NCI-H128 (cell line): ENCODE measurements around the gene FAIM.
"Not testable (repeated sequence)": the region's sequence is repeated elsewhere in the genome, so short reads cannot be mapped to it uniquely, and the experiment has no call there.

ENCODE experiments used
- DNase-seq: peaks from one replicate; lab custom pipeline; 2025; ENCODE audit not compliant: unreplicated experiment; lab: John Stamatoyannopoulos, UW

Gene FAIM

DNA sequence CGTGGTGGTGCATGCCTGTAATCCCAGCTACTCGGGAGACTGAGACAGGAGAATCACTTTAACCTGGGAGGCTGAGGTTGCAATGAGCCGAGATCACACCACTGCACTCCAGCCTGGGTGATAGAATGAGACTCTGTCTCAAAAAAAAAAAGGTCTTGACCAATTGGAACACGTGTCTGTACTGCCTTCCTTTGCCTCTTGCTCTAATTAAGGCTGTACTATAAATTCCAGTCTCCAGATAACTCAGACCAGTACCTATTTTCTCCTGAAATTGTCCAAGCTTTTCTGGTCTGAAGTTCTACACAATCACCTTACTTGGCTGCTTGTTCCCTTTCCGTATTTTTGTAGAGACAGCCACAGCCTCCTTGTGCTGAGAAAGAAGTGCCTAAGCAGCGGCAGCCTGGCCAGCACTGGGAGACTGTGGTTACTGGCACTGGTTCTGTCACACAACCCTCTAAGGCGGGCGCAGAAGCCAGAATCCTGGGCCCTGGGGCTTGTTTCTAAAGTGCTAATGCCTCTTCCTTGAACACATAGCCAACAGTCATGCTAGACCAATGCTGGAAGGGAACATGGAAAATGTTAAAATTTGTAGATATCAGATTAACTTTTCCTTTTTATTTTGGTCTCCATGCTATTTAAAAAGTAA lies 8.3 kb upstream of the FAIM start:
- no peak for DNase-seq

DNA sequence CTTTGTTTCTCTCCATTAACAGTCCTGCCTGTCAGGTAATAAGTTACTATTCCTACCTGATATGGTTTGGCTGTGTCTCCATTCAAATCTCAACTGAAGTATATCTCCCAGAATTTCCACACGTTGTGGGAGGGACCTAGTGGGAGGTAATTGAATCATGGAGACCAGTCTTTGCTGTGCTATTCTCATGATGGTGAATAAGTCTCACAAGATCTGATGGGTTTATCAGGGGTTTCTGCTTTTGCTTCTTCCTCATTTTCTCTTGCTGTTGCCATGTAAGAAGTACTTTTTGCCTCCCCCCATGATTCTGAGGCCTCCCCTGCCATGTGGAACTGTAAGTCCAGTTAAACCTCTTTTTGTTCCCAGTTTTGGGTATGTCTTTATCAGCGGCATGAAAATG lies 6.9 kb upstream of the FAIM start:
- DNase-seq: not testable (repeated sequence)

DNA sequence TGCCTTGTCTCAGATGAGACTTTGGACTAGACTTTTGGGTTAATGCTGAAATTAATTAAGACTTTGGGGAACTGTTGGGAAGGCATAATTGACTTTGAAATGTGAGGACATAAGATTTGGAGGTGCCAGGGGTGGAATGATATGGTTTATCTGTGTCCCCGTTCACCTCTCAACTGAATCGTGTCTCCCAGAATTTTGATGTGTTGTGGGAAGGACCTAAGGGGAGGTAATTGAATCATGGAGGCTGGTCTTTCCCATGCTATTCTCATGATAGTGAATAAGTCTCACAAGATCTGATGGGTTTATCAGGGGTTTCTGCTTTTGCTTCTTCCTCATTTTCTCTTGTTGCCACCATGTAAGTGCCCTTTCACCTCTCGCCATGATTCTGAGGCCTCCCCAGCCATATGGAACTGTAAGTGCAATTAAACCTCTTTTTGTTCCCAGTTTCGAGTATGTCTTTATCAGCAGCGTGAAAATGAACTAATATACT lies 4.4 kb upstream of the FAIM start:
- DNase-seq: not testable (repeated sequence)

DNA sequence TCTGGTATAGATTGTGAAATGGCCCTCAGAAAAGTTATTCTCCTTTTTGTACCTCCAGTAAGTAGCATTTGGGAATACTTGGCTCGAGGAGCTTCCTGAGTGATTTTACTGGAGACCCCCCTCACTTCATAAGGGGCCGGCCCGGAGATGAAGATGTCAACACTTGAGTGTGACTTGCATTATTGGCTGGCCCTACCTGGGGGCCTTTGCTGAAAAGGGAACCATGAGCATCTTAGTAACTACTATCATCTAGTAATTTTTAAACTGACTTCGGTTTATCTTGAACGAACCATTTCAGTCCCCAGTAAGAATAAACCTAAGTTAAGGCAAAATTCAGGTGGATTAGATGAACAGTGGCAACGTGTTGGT lies 1.3 kb downstream of the FAIM start:
- DNase-seq: no peak

DNA sequence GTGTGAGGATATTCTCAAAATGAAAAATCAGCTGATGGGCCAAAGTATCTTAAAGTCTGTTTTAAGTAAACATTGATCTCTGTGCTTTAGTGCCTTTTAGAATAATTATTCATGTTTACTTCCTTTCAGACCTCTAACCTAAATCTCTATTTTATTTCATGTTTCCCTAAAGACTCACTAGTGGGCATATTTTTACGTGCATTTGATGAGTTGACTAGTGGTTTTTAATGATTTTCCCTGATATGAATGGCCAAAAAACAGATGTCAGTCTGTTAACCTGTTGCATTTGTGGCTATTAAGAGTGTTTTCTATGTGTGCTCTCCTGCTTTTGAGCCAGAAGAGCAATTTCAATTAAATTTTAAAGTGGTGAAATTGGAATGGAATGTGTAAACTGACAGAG lies 6.9 kb downstream of the FAIM start:
- no peak for DNase-seq

DNA sequence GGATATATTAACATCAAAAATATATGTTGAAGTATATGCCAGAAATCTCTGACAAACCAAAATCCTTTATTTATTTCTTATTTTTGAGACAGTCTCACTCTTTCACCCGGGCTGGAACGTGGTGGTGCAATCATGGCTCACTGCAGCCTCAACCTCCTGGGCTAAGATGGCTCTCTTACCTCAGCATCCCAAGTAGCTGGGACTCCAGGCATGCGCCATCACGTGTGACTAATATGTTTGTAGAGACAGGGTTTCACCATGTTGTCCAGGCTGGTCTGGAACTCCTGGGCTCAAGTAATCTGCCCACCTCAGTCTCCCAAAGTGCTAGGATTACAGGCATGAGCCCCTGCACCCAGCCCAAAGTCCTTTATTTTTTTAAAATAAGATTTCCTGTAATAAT lies 11.9 kb downstream of the FAIM start:
- no peak for DNase-seq

DNA sequence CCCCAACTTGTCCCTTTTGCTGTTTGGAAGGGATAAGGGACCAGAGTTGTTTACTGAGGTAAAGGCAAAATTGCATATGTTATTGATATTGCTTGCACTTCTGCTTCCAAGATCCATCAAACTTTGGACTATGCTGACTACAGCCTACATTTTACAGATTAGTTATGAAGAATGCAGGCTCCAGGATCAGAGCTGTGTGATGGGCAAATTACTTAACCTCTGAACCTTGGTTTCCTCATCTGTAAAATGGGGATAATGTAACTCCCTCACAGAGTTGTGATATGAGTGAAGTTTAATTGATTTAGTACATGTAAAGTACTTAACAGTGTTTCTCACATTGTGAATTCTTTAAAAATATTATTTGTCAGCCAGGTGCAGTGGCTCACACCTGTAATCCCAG lies 15.9 kb downstream of the FAIM start:
- no peak for DNase-seq

DNA sequence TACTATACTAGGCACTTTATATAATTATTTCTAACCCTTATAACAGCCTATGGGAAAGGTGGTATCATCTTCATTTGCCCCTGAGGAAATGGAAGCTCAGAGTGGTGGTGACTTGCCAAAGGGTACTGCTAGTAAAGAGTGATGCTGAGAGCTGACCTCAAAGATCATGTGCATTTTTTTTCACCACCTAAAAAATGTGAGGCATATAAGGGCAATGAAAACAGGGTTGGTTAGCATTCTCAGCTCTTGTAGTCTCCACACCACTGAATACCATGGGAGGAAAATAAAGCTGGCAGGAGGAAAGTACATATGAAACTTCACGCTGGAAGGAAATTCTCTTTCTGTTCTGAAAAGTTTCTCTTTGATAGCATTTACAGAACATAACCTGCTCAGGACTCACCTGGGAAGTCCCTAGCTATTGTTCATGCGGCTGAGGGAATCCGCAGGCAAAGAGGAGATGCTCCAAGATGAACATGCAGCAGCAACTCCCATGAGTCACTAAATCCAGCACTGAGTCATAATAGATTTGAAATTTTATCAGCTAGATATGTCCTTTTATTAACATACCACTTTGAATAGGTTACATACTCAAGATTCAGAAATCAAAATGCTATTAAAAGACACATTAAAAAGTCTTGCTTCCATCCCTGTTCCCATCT lies 17.3 kb downstream of the FAIM start:
- DNase-seq: no peak

DNA sequence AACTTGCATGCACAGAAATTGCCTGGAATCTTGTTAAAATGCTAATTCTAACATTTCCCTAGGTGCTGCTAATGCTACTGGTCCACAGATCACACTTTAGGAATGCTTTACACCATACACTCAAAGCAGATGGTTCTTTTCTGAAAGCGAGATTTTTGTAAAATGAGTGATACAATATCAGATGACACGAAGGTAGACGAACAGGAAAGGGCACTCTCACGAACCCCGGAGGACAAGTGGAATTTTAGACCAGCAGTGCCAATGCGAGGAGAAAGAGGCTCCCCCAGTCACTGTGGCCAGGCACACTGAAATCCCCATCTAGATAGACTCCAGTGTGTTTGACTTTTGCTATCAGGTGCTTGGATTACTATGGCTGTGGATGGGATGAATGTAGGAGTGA lies 21.0 kb downstream of the FAIM start:
- DNase-seq: no peak

DNA sequence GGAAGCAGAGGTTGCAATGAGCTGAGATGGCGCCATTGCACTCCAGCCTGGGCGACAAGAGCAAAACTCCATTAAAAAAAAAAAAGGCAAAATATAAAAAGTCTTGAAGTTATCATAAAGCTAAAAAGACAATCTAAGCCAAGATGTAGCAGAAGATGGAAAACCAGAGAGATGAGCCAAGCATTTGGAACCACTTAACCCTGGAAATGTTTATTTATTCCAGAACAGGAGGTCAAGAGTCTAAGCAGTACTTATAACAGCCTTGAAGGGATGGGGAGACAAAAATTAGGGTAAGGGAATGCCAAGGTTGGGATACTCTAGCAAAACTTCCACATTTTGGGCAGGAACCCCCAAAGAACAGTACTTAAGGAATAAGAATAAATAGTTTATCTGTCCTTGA lies 30.1 kb downstream of the FAIM start:
- no peak for DNase-seq

DNA sequence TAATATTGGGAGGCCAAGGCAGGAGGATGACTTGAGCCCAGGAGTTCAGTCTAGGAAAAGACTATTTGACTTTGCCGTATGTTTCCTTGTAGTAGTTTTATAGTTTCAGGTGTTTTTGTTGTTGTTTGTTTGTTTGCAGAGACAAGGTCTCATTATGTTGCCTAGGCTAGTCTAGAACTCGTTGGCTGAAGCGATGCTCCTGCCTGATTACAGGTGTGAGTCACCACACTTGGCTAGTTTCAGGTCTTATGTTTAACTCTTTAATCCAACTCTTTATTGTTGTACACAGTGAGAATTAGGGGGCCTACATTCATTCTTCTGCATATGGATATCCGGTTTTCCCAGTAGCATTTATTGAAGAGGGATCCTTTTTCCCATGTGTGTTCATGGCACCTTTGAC lies 32.0 kb downstream of the FAIM start:
- DNase-seq: no peak

DNA sequence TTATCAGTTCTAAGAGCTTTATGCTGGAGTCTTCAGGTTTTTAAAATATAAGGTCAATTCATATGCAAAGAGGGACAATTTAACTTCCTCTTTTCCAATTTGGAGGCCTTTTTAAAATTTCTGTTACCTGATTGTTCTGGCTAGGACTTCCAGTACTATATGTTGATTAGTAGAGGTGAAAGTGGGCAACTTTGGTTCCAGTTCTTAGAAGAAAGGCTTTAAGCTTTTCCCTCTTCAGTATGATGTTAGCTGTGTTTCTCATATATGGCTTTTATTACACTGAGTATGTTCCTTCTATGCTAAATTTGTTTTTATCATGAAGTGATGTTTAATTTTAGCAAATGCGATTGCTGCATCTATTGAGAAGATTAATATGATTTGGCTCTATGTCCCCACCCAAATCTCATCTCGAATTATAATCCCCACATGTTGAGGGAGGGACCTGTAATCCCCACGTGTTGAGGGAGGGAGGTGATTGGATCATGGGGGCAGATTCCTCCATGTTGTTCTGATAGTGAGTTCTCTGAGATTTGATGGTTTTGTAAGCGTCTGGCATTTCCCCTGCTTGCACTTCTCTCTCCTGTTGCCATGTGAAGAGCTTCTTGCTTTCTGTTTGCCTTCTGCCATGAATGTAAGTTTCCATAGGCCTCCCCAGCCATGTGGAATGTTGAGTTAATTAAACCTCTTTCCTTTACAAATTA lies 33.8 kb downstream of the FAIM start:
- no peak for DNase-seq

DNA sequence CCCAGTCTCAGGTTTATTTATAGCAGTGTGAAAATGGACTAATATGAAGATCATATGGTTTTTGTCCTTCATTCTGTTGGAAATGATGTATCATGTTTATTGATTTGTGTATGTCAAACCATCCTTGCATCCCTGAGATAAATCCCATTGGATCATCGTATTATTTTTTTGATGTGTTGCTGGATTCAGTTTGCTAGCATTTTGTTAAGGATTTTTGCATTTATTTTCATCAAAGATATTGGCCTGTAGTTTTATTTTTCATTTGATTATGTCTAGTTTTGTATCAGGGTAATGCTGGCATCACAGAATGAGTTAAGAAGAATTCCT lies 34.3 kb downstream of the FAIM start:
- DNase-seq: no peak

DNA sequence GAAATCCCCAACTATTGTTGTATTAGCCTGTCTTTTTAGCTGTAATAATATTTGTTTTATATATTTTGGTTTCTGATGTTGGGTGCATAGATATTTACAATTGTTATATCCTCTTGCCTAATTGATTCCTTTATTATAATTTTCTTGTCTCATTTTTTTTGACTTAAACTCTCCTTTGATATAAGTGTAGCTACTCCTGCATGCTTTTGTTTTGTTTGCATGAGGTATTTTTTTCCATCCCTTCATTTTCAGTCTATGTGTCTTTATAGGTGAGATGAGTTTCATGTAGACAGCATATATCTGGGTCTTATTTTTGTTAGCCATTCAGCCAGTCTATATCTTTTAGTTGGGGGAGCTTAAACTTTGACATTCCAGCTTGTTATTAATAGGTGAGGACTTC lies 37.4 kb downstream of the FAIM start:
- DNase-seq: no peak

DNA sequence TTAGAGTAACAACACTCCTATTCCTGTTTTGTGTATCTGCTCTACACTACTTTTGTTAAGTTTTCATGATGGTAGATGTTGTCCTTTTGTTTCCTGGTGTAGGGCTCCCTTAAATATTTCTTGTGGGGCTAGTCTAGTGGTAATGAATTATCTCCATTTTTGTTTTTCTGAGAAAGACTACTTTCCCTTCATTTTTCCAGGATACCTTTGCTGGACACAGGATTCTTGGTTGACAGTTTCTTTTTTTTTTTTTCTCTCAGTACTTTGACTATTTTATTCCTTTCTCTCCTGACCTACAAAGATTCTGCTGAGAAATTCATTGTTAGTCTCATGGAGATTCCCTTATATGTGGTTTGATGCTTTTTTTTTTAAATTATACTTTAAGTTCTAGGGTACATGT lies 37.9 kb downstream of the FAIM start:
- no peak for DNase-seq

DNA sequence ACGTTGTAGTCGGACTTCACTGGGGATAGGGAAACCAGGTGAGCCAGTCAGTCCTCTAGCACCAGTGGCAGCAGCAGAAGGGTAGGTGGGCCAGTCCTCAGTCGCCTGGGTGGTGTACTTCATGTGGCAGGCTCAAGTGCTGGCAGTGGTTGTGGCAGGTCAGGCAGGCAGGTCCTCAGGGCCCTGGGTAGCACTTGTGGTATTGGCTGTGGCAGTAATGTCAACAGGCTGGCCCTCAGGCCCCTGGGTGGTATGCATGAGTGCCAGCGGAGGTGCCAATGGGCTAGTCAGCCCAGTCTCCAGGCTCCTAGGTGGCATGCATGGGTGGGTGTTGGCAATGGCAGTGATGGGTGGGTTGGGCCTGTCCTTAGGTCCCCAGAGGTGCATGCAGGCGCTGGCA lies 40.6 kb downstream of the FAIM start:
- no peak for DNase-seq

DNA sequence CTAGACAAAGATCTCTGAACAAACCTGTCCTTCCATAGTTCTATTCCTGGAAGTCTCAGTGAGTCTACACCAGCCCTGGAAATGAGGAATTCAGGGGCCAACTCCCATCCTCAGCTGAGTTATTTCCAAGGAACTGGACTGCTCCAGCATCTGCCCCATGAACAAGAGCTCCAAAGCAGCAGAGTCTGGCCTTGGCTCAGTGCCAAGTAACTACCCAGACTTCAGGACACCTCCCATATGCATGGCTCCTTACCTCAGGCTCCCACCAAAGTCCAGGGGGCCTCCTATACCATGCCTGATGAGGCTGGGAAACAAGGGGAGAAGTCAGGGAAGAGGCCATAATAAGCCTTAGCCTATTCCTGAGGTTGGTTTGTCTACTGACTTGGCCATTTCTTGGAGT lies 45.0 kb downstream of the FAIM start:
- no peak for DNase-seq

DNA sequence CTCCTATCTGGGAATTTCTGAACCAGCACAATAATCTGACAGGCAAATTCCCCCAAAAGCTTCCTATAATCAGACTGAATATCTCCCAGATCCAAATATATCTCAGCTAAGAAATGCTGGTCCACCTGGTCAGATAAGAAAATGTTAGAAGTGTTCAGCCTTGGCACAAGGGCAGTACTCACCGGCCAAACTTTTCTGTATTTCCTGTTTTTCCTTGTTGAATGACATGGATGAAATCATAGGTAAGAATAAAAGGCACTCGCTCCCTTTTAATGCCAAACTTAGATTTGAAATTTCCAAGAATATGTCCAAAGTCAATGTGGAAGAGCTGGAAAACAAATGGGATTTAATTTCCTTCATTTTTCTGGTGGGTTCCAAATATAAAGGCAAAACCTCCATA lies 48.9 kb downstream of the FAIM start:
- DNase-seq: no peak

DNA sequence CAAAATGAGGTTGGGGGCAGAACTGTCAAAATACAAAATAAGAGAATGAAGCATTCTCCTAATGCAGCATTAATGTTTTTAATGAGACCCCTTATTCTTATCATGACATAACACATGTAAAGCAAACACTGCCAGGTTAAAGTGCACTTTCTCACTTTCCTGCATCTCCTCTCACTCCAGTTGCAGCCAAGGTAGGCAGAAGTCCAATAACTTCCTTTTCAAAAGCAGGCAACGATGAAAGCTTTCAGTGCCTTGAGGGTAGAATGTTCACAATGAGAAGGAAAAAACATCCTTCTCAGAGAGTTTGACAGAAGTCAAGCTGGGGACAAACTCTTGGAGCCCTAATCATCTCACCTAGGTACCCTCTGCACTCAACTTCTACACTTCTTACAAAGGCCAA lies 59.5 kb downstream of the FAIM start:
- no peak for DNase-seq

DNA sequence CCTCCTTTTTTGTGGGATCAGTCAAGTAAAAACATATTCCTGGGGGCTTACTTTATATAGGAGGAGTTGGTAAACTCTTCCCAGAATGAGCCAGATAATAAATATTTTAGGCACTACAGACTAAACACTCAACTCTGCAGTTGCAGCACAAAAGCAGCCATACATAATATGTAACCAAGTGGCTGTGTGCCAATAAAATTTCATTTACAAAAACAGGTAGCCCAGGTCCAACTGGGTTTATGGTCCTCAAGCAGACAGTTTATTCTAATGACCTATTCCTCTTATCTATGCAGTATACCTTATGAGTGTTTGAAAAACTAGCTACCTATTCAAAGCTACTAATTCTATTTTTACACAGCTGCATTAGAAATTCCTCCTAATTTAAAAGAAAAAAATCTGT lies 61.8 kb downstream of the FAIM start:
- no peak for DNase-seq

DNA sequence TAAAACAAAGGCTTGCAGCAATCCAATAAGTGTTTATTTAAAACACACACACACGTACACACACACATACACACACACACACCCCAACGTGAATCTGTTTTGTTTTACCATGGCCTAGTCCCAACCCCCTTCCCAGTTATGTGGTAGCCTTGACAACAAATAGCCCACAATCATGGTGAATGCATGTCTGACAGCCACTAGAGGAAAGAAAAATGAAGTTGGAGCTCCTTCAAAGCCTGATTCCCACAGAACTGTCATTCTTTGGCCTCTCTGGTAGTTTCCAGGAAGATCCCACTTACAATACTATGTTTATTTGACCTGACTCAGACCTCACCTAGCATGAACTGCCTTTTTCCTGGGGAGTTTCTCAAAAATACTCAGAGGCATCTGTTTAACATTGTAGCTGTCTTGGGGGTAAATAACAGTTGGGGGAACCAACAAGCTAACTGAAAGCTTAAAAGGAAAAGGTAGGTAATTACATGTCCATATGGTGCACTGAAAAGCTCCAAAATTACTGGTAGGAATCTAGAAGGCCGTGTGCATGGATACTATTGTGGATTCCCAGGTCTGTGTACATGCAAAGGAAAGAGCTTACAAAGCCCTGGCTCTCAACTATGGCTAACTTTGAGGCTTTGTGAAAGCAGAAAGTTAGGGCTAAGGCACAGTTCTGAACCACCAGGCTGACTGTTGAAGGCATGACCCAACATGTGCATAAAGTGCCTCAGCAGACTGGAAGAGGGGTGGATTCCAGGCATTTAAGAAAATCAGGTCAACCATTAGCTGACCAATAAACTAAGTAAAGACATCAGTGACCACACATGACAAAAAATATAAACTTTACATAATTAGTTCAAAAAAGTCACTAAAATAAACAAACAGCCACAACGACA lies 65.3 kb downstream of the FAIM start:
- DNase-seq: no peak

DNA sequence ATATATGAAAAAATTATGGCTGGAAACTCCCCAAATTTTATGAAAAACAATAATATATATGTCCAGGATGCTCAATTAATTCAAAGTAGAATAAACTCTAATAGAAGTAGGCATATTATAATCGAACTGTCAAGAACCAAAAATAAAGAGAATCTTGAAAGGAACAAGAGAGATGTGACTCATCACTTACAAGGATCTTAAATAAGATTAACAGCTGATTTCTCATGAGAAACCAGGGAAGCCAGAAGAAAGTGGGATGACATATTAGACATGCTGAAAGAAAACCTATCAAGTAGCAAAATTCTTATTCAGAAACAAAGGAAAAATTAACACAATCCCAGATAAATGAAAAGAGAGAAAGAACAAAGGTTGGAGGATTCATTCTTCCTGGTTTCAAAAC lies 66.8 kb downstream of the FAIM start:
- DNase-seq: no peak
